ENCODE measurements around the gene RPS15.
"Not testable (repeated sequence)": the region's sequence is repeated elsewhere in the genome, so short reads cannot be mapped to it uniquely, and the experiment has no call there.

The RPS15 gene

DNA sequence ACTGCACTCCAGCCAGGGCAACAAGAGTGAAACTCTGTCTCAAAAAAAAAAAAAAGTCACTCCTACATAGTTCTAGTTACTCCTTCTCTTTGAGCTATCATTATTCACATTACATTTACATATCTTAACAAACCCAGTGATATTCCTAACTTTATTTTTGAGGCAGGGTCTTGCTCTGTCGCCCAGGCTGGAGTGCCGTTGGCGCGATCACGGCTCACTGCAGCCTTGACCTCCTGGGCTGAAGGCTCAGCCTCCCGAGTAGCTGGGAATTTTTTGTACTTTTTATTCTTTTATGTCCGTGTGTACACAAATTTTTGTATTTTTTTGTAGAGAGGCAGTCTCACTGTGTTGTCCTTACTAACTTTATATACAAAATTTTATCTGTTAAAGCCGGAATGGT is 587 bp upstream of the RPS15 start:
- DNase-seq = no peak

DNA sequence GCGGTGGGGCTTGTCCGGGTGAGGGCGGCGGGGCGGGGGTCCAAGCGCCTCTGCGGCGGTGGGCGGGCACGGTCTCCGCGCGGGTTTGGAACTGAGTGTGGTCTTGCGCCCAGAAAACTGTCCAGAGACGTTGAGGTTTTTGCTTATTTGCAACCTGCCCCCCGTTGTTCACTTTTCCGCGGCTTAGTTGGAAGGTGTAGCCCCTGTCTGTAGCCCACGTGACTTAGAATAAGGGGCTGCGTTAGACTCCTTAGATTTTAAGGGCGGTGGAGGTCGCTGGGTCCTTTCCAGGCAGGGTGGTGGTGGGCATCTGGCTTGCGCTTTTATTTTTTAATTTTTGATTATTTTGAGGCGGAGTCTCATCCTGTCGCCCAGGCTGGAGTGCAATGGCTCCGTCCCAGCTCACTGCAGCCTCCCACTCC is 748 bp downstream of the RPS15 start:
- DNase-seq = no peak

DNA sequence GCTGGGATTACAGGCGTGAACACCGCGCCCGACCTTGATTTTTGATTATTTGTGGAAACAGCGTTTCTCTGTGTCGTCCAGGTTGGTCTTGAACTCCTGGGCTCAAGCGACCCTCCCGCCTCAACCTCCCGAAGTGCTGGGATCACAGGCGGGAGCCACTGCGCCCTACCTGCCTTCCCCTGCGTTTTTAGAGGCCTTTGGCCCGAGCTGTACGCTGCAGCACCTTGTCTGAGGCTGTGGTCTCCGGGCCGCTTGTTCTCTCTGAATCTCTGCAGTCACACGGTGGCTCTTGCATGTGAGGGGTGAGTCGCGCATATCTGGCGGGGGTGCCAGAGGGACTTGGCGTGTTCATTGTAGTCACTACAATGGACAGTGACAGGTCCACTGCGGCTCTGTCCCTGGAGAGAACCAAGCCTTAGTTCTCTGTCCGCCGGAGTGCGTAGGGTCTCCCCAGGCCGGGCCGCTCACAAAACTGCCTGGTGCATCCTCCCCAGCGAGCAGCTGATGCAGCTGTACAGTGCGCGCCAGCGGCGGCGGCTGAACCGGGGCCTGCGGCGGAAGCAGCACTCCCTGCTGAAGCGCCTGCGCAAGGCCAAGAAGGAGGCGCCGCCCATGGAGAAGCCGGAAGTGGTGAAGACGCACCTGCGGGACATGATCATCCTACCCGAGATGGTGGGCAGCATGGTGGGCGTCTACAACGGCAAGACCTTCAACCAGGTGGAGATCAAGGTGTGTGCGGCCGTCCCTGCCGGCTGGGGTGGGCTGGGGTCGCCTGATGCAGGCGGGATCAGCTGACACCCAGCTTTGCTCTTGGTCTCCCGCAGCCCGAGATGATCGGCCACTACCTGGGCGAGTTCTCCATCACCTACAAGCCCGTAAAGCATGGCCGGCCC is 1.6 kb downstream of the RPS15 start:
- not testable (repeated sequence) for DNase-seq

- no peak for DNase-seq
Measured at GRCh38 chr19:1440418-1440801, 2.2 kb downstream of the RPS15 start.

DNA sequence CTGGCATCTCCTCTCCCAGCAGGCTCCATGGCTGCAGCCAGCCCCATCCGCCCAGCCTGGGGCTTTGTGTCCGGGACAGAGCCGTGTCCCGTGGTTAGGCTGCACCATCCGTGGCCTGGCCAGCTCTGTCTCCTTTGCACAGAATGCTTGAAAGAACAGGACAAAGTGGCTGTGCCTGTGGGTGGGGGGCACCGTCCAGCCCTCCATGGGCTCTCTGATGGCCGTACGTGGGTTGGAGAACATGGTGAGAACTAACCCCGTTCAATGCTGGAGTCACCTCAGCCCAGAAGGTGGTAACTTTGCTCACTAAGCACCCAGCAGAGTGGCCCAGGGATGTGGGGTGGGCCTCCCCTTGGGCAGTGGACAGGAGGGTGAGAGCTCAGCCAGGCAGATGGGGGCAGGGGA is 2.8 kb downstream of the RPS15 start:
- DNase-seq = peak; percentile 17

DNA sequence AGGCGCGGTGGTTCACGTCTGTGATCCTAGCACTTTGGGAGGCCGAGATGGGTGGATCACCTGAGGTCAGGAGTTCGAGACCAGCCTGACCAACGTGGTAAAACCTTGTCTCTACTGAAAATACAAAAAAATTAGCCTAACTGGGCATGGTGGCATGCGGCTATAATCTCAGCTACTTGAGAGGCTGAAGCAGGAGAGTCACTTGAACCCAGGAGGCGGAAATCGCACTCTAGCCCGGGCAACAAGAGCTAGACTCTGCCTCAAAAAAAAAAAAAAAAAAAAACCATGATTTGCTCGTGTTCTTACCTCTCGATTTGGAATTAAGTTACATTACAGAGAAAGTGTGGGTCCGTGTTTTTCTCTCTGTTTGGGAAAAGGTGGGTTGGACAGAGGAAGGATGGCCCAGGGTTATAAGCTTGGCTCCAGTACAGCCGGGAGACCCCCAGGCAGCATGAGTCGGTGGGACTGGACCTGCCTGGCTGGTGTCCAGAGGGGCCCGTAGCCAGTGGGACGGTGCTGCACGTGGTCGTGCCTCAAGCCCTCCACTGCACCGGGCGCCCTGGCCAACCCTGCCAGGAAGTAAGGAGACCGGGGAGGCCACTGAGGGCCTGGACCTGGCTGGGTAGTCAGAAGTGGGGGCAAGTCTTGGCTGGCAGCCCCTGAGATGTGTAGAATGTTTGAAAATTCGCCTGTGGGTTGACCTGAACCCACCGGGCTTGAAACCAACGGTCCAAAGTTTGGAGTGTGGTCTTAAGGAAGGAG is 3.7 kb downstream of the RPS15 start:
- peak; percentile 38 for DNase-seq

DNA sequence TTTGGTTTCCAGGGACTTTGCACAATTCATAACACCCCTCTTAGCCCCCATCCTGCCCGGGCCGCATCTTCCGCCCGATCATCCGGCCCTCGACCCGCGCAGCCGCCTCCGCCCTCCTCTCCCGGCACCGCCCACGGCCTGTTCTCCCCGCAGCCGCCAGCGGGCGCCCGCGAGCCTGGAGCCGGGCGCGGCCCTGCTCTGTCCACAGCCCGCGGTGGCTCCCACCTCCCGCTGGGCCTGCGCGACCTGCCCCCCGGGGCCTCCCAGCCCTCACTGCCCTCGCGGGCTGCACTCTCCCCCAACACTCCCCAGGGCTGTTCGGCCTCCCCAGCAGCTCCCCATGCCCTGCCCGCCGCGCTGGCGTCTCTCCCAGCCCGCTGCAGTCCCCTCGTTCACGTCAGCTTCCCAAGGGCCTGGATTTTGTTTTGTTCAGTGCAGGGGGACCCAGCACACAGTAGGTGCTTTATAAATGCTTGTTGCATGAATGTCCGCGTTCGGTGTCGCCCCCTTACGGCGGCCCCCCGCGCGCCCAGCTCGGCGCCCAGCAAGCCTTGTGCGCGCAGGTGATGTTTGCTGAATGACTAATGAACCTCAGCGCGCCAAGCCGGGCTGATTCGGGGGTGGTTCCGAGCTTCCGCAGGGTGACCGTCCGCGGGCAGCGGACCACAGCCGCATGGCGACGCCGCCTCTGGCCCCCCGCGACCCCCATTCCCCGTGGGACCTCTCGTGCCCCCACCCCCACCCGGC is 7.2 kb downstream of the RPS15 start:
- DNase-seq = peak; percentile 99

GRCh38 chr19:1445932-1446712 is 7.9 kb downstream of the RPS15 start:
- DNase-seq = peak; percentile 39

GRCh38 chr19:1446713-1447481 is 8.7 kb downstream of the RPS15 start:
- peak; percentile 88 for DNase-seq

DNA sequence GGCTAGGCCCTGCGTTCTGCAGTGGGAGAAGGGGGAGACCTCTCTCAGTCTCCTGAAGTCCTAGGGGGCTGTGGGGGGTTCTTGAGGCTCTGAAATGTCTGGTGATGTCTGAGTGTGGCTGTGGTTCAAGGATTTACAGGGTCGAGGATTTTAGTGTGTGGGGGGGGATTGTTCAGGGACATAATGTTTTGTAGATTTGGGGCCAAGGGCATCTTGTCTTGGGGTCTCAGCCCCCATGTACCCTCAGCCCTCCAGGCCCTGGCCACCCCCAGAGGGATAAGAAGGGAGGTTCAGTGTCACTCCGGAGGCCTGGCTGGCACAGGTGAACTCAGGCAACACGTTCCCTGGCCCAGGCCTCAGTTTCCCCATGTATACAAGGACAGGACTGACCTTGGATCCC is 9.3 kb downstream of the RPS15 start:
- DNase-seq = peak; percentile 63

DNA sequence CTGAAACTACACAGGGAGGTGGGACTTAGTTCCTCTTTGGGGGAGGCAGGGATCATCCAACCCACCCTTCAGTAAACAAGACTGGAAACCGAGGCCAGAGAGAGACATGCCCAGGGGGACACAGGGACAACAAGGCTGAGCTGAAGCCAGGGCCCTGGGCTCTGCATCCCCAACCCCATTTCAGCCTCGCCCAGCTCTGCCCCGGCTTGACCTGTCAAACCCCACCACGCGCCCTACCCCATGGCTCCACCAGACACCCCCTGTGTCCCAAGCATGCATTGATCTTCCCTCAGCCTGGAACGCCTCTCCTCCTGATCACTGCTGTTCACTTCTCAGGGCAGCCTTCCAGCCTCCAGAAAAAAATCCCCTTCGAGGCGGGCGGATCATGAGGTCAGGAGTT is 9.7 kb downstream of the RPS15 start:
- DNase-seq = no peak

- no peak for DNase-seq
Measured at GRCh38 chr19:1449467-1450442, 11.6 kb downstream of the RPS15 start, which contains the start of gene APC2. Gene APC2 (plus strand): TSS chr19:1450121. CDS start chr19:1453002, 2,881 bp downstream.

DNA sequence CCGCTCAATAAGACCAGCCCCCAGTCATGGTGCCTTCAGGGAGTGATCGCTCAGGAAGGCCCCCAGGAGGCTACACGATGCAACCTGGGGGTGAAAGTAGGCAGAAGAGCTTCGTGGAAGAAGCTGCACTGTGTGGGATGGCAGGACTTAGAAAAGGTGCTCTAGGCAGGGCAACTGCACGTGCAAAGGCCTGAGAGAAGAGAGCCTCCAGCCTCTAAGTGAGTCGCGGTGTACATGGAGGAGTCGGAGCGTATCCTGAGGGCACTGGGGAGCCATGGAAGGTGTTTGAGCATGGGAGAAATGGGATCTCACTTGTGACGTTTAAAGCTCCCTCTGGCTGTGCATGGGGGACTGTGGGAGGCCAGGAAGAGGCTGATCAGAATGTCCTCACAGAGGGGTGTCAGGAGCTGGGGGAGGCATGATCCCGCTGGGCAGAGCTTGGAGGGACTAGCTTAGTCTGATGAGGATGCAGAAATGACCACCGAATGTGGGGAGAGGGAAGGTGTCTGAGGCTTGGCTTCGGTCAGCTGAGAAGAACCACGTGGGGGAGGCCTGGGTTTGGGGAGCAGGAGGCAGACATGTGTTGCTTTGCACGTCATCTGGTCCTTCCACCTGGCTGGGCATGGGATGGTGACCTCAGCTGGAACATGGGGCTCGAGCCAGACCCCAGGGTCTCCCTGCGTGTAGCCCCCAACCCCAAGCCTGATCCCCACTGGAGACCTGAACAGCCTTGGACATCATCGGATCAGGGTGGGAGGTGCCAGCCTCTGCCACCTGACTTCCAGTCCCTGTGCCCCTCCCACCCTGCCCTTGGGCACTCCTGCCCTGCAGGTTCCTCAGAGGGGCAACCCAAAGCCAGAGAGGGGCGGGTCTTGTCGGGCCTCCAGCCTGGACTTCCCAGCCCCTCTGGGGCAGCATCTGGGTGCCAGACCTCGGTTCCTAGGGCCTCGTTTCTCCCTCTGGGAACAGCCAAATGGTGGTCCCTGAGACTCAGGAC is 12.8 kb downstream of the RPS15 start:
- DNase-seq = no peak

GRCh38 chr19:1451916-1452801 is 14.0 kb downstream of the RPS15 start:
- no peak for DNase-seq

- no peak for DNase-seq
Measured at GRCh38 chr19:1452802-1453524, 14.8 kb downstream of the RPS15 start.

DNA sequence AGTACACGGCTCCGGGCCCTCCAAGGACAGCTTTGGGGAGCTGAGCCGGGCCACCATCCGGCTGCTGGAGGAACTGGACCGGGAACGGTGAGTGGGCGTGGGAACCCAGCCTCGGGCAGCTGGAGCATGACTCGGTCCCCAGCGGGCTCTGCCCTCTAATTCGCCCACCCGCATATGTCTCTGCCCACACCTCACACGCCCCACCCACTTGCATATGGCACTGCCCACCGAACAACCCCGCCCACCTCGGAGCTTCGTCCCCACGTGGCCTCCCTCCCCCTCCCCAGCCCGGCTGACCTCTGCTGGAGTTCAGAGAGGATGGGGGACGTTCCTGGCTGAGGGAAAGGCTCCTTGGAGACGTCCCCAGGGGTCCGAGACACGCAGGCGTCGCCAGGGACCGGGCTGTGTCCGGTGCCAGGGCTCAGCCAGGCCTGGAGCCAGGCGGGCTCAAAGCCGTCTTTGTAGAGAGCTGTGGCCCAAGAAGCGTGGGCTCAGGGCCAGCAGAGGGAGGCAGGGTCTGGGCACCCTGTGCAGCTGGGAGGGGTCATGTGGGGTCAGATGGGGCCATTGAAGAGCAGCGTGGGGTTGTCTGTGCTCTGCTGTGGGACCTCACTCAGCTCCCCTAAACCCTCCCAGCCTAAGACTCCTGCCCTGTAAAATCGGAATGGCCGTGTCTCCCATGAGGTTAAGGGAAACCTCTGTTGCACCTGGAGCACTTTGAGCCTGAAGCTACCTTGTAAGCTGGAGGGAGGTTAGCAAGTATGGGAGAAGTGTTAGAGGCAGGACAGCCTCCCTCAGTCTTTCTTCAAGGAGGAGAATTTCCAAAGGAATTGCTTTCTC is 15.5 kb downstream of the RPS15 start:
- peak; percentile 91 for DNase-seq

All from 8988T (cell line).